ENCODE measurements around the gene DNAJC18.

The DNAJC18 gene

DNA sequence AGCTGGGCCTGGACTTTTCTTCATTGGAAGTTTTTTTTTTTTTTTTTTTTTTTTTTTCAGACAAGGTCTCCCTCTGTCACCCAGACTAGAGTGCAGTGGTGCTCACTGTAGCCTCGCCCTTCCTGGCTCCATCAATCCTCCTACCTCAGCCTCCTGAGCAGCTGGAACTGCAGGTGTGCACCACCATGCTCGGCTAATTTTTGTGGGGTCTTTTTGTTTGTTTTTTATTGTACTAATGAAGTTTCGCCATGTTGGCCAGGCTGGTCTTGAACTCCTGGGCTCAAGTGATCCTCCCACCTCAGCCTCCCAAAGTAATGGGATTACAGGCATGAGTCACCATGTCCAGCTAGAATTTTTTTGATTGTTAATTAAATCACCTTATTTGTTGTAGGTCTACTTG is 3.6 kb downstream of the DNAJC18 start:
- TF ChIP-seq, protein P1, sequence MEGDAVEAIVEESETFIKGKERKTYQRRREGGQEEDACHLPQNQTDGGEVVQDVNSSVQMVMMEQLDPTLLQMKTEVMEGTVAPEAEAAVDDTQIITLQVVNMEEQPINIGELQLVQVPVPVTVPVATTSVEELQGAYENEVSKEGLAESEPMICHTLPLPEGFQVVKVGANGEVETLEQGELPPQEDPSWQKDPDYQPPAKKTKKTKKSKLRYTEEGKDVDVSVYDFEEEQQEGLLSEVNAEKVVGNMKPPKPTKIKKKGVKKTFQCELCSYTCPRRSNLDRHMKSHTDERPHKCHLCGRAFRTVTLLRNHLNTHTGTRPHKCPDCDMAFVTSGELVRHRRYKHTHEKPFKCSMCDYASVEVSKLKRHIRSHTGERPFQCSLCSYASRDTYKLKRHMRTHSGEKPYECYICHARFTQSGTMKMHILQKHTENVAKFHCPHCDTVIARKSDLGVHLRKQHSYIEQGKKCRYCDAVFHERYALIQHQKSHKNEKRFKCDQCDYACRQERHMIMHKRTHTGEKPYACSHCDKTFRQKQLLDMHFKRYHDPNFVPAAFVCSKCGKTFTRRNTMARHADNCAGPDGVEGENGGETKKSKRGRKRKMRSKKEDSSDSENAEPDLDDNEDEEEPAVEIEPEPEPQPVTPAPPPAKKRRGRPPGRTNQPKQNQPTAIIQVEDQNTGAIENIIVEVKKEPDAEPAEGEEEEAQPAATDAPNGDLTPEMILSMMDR (IDR thresholded peaks at IDR 0.05; ENCODE audit: insufficient read depth, low read length, missing control alignments): no peak
- POLR2A ChIA-PET: no interaction called here
- no peak for DNase-seq (ENCODE audit: low read depth, low spot score)
- CTCF ChIA-PET: interaction anchor here (1.2 to 8.4 kb wide), 4 partner anchors 10 to 93 kb away, joined by 4 to 87 read pairs (median 30); no protein-coding TSS in a partner anchor
- no peak overlapping the region for H3K4me3 ChIP-seq (ENCODE audit: low read depth, low read length)

DNA sequence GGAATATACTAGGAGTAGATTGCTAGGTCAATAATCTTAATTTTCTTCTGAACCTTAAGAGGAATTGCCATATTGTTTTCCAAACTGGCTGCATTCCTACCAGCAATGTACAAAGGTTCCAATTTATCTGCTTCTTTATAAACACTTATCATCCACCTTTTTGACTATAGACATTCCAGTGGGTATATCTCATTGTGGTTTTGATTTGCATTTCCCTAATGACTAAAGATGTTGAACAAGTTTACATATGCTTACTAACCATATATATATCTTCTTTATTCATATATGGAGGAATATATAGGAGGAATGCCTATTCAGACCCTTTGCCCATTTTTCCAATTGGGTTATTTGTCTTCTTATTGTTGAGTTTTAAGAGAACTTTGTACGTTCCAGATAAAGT is 7.6 kb downstream of the DNAJC18 start:
- no peak overlapping the region for H3K4me3 ChIP-seq (ENCODE audit: low read depth, low read length)
- TF ChIP-seq, protein P1 (IDR thresholded peaks at IDR 0.05; ENCODE audit: insufficient read depth, low read length, missing control alignments): no peak
- ChIA-PET CTCF (interaction anchor here (1.5 to 8.4 kb wide), 4 partner anchors 10 to 83 kb away, joined by 5 to 87 read pairs (median 51); no protein-coding TSS in a partner anchor), POLR2A (no interaction called here)
- no peak for DNase-seq (ENCODE audit: low read depth, low spot score)

DNA sequence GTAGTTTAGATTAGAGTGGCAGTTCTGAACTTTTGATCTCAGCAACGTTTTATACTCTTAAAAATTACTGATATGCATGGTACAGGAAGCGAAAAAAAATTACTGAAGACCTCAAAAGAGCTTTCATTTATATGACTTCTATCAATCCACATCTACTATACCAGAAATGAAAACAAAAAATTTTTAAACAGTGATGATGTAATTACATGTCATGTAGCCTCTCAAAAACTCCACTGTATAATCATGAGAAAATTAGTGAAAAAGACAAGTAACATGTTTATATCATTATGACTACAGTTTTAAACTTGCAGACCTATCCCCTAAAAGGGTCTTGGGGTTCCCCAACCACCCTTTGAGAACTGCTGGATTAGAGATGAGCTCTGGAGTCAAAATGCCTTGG is 9.3 kb downstream of the DNAJC18 start:
- H3K4me3 ChIP-seq (ENCODE audit: low read depth, low read length): no peak overlapping the region
- POLR2A ChIA-PET: no interaction called here
- CTCF ChIA-PET: interaction anchor here (1.1 to 5.5 kb wide), 4 partner anchors 8 to 87 kb away, joined by 3 to 62 read pairs (median 30); no protein-coding TSS in a partner anchor
- DNase-seq (ENCODE audit: low read depth, low spot score): no peak
- TF ChIP-seq, protein P1 (IDR thresholded peaks at IDR 0.05; ENCODE audit: insufficient read depth, low read length, missing control alignments): no peak

DNA sequence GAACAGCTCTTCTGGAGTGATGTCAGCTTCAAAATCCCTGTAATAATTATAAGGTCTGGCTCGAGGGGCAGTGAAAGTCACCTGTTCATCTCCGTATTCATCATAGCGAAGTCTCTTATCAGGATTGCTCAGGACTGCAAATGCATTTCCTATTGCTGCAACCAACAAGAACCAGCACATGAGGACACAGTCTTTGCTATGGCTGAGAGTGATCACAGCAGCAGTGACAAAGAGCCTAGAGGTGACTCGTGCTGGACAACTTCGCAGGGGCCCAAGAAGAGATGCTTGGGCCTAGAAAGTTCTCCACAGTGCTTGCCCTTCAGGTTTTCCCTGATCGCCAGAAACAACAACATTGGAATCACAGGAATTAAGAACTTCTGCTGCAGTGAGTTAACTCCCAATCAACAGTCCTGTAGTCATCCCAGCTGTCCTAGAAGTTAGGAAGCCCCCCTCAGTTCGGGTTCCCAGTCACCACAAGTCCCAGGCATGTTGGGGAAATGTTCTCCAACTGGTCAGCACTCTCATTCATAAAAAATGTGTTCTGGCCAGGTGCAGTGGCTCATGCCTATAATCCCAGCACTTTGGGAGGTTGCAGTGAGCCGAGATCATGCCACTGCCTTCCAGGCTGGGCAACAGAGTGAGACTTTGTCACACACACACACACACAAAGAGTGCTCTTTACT is 13.0 kb downstream of the DNAJC18 start:
- CTCF ChIA-PET: interaction anchor here (9.9 kb wide), 1 partner anchor 89 kb away, joined by 730 read pairs; no protein-coding TSS in a partner anchor
- DNase-seq (ENCODE audit: low read depth, low spot score): no peak
- POLR2A ChIA-PET: no interaction called here

DNA sequence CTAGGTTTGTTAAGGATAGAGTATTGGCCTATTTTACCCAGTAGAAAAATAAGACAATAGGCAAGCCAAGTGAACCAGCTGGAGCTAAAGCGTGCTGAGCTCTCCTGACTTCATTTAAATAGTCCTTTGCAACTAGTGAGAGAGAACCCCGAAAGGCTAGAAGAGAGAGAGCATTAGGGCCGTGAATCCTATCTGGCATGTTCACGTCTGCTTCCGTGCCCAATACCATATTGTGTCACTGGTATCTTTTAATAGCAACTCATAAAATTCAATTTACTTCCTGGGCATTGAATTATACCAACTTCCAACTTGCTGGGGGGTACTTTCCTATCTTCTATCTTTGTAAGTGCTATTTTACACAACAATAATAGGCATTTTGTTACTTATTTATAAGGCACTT is 13.8 kb downstream of the DNAJC18 start:
- CTCF ChIA-PET: interaction anchor here (9.9 kb wide), 1 partner anchor 90 kb away, joined by 730 read pairs; no protein-coding TSS in a partner anchor
- no peak overlapping the region for H3K4me3 ChIP-seq (ENCODE audit: low read depth, low read length)
- POLR2A ChIA-PET: no interaction called here
- DNase-seq (ENCODE audit: low read depth, low spot score): no peak
- TF ChIP-seq, protein P1 (IDR thresholded peaks at IDR 0.05; ENCODE audit: insufficient read depth, low read length, missing control alignments): no peak

More for the DNA sequence above, 13.0 kb downstream of the DNAJC18 start:
- H3K4me3 ChIP-seq (ENCODE audit: low read depth, low read length): no peak overlapping the region
- TF ChIP-seq, protein P1 (IDR thresholded peaks at IDR 0.05; ENCODE audit: insufficient read depth, low read length, missing control alignments): no peak

DNA sequence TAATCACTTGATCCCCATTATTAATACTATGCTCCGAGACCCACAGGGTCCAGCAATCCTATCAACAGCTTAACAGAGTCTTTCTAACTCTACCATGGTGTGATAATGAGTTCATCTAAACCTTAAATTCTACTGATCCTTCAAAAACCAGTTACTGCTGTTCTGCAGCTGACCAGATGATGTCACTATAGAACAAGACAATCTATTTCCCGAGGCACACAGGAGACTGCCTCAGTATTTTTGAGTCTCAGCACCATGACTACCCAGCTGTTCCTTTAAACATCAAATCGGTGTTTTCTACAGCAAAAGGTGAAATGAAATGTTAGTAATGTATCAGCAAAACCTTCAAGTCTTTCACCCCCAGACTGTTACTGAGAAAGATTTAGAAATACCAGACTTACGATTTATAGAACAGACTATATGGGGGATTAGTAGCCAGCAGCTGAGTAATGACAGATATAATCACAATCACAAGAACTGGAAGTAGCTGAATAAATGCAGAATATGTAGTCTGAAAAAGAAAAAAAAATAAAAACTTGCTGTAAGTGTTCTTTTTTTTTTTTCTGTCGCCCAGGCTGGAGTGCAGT is 16.9 kb downstream of the DNAJC18 start:
- POLR2A ChIA-PET: interaction anchor here (0.8 to 1.3 kb wide), 3 partner anchors 17 to 91 kb away, joined by 3 to 4 read pairs (median 3); partner anchors contain the start of gene DNAJC18
- CTCF ChIA-PET: interaction anchor here (0.6 to 9.9 kb wide), 40 partner anchors 8 to 343 kb away, joined by 3 to 730 read pairs (median 6); partner anchors contain the start of genes CXXC5, DNAJC18, SPATA24 and STING1

More for the DNA sequence above, 16.9 kb downstream of the DNAJC18 start:
- TF ChIP-seq, protein P1 (IDR thresholded peaks at IDR 0.05; ENCODE audit: insufficient read depth, low read length, missing control alignments): peak; percentile 72
- no peak overlapping the region for H3K4me3 ChIP-seq (ENCODE audit: low read depth, low read length)
- DNase-seq (ENCODE audit: low read depth, low spot score): no peak
